DOHH2 (cell line): ENCODE data around the gene FIGNL2.
"Not testable (repeated sequence)": the region's sequence is repeated elsewhere in the genome, so short reads cannot be mapped to it uniquely, and the experiment has no call there.

Experiments used
- EZH2phosphoT487 ChIP-seq: fragments of 200-600 bp; sonication (generic); IDR thresholded peaks from 2 replicates; pipeline ENCODE4 v1.6.1; 2017; ENCODE audit warnings: borderline replicate concordance, mild to moderate bottlenecking, antibody characterized with exemption, low read length, moderate library complexity, mixed read lengths
- TF ChIP-seq, protein P1 (sequence below): fragments of 200-600 bp; sonication (generic); IDR thresholded peaks from one replicate; pipeline ENCODE4 v1.5.1; 2014; ENCODE audit warnings: antibody characterized with exemption, mild to moderate bottlenecking, low read depth, low read length; ENCODE audit not compliant: poor library complexity, severe bottlenecking

DNA sequence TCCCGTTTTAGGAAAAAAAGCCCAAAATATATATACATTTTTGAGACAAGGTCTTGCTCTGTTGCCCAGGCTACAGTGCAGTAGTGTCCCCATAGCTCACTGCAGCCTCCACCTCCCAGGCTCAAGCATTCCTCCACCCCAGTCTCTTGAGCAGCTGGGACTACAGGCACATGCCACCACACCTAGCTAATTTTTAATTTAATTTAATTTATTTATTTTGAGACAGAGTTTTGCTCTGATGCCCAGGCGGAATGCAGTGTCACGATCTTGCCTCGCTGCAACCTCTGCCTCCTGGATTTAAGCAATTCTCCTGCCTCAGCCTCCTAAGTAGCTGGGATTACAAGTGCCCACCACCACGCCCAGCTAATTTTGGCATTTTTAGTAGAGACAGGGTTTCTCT lies 16.7 kb downstream of the FIGNL2 start:
- TF ChIP-seq EZH2phosphoT487 = not testable (repeated sequence)
- TF ChIP-seq, protein P1, sequence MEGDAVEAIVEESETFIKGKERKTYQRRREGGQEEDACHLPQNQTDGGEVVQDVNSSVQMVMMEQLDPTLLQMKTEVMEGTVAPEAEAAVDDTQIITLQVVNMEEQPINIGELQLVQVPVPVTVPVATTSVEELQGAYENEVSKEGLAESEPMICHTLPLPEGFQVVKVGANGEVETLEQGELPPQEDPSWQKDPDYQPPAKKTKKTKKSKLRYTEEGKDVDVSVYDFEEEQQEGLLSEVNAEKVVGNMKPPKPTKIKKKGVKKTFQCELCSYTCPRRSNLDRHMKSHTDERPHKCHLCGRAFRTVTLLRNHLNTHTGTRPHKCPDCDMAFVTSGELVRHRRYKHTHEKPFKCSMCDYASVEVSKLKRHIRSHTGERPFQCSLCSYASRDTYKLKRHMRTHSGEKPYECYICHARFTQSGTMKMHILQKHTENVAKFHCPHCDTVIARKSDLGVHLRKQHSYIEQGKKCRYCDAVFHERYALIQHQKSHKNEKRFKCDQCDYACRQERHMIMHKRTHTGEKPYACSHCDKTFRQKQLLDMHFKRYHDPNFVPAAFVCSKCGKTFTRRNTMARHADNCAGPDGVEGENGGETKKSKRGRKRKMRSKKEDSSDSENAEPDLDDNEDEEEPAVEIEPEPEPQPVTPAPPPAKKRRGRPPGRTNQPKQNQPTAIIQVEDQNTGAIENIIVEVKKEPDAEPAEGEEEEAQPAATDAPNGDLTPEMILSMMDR = not testable (repeated sequence)
